Measurements from ENCODE around the gene CCL23. TPM values are rescaled to one million over a fixed set of nuclear protein-coding genes. Genes with fewer than 3 reads are reported as not detected.
"Not testable (repeated sequence)": the region's sequence is repeated elsewhere in the genome, so short reads cannot be mapped to it uniquely, and the experiment has no call there.

Gene CCL23
- total RNA-seq, 1 experiment from 2014 or later = not detected

GRCh38 chr17:36000732-36001109, 17.1 kb downstream of the CCL23 start:
- no TSS peak for BruUV-seq (replicated peaks)
- H3K9me3 Mint-ChIP-seq (ENCODE audit: low read depth, unreplicated experiment) = no peaks in the 10 kb centered on the region
- peaks cover 15% of the 10 kb centered on the region for H3K4me1 Mint-ChIP-seq (ENCODE audit: low read depth, unreplicated experiment)
- no peak for DNase-seq
- no peak overlapping the region for H3K4me3 Mint-ChIP-seq (ENCODE audit: low read depth, unreplicated experiment)
- intact Hi-C loops (cut with micrococcal nuclease; ENCODE audit: unreplicated experiment) = no loop called here
- H3K36me3 Mint-ChIP-seq (ENCODE audit: insufficient read depth, unreplicated experiment) = no peaks in the 10 kb centered on the region
- CTCF ChIA-PET = interaction anchor here (1.0 to 1.3 kb wide), 2 partner anchors 17 to 25 kb away, joined by 3 to 4 read pairs; partner anchors contain the start of gene CCL23
- no peak overlapping the region for H3K27ac Mint-ChIP-seq (ENCODE audit: unreplicated experiment)
- no peak for TF ChIP-seq CTCF (IDR thresholded peaks at IDR 0.05; ENCODE audit: unreplicated experiment)
- peaks cover 16% of the 10 kb centered on the region for H3K27me3 Mint-ChIP-seq (ENCODE audit: unreplicated experiment)

- Mint-ChIP-seq H3K4me3 (ENCODE audit: low read depth, unreplicated experiment) (no peak overlapping the region), H3K27me3 (ENCODE audit: unreplicated experiment) (peaks cover 16% of the 10 kb centered on the region), H3K9me3 (ENCODE audit: low read depth, unreplicated experiment) (no peaks in the 10 kb centered on the region), H3K27ac (ENCODE audit: unreplicated experiment) (no peak overlapping the region), H3K36me3 (ENCODE audit: insufficient read depth, unreplicated experiment) (no peaks in the 10 kb centered on the region), H3K4me1 (ENCODE audit: low read depth, unreplicated experiment) (peaks cover 15% of the 10 kb centered on the region)
- intact Hi-C loops (cut with micrococcal nuclease; ENCODE audit: unreplicated experiment) = no loop called here
- CTCF ChIA-PET = no interaction called here
- no peak for TF ChIP-seq CTCF (IDR thresholded peaks at IDR 0.05; ENCODE audit: unreplicated experiment)
- no TSS peak for BruUV-seq (replicated peaks)
- no peak for DNase-seq
These were observed 19.0 kb downstream of the CCL23 start for GRCh38 chr17:35998756-35999155.

GRCh38 chr17:35998018-35998545, 19.7 kb downstream of the CCL23 start:
- H3K27ac Mint-ChIP-seq (ENCODE audit: unreplicated experiment) = no peak overlapping the region
- no peak for TF ChIP-seq CTCF (IDR thresholded peaks at IDR 0.05; ENCODE audit: unreplicated experiment)
- intact Hi-C loops (cut with micrococcal nuclease; ENCODE audit: unreplicated experiment) = no loop called here

GRCh38 chr17:35995346-35995745, 22.4 kb downstream of the CCL23 start:
- CTCF ChIA-PET = not testable (repeated sequence)

More at GRCh38 chr17:35998018-35998545, 19.7 kb downstream of the CCL23 start:
- no TSS peak for BruUV-seq (replicated peaks)
- Mint-ChIP-seq H3K9me3 (ENCODE audit: low read depth, unreplicated experiment) (no peaks in the 10 kb centered on the region), H3K27me3 (ENCODE audit: unreplicated experiment) (peaks cover 16% of the 10 kb centered on the region), H3K4me3 (ENCODE audit: low read depth, unreplicated experiment) (no peak overlapping the region), H3K4me1 (ENCODE audit: low read depth, unreplicated experiment) (peaks cover 15% of the 10 kb centered on the region), H3K36me3 (ENCODE audit: insufficient read depth, unreplicated experiment) (no peaks in the 10 kb centered on the region)
- CTCF ChIA-PET = no interaction called here
- no peak for DNase-seq

GRCh38 chr17:35991075-35991474, 26.7 kb downstream of the CCL23 start:
- Mint-ChIP-seq H3K27me3 (ENCODE audit: unreplicated experiment) (peaks cover 11% of the 10 kb centered on the region), H3K27ac (ENCODE audit: unreplicated experiment) (no peak overlapping the region), H3K4me3 (ENCODE audit: low read depth, unreplicated experiment) (no peak overlapping the region), H3K36me3 (ENCODE audit: insufficient read depth, unreplicated experiment) (no peaks in the 10 kb centered on the region), H3K4me1 (ENCODE audit: low read depth, unreplicated experiment) (no peaks in the 10 kb centered on the region), H3K9me3 (ENCODE audit: low read depth, unreplicated experiment) (peaks cover 2% of the 10 kb centered on the region)
- TF ChIP-seq CTCF (IDR thresholded peaks at IDR 0.05; ENCODE audit: unreplicated experiment) = no peak
- CTCF ChIA-PET = no interaction called here
- intact Hi-C loops (cut with micrococcal nuclease; ENCODE audit: unreplicated experiment) = no loop called here
- BruUV-seq (replicated peaks) = no TSS peak
- no peak for DNase-seq

More at GRCh38 chr17:35995346-35995745, 22.4 kb downstream of the CCL23 start:
- DNase-seq; H3K9me3 Mint-ChIP-seq (ENCODE audit: low read depth, unreplicated experiment); H3K27ac Mint-ChIP-seq (ENCODE audit: unreplicated experiment); H3K4me1 Mint-ChIP-seq (ENCODE audit: low read depth, unreplicated experiment); H3K4me3 Mint-ChIP-seq (ENCODE audit: low read depth, unreplicated experiment); H3K36me3 Mint-ChIP-seq (ENCODE audit: insufficient read depth, unreplicated experiment); intact Hi-C loops (cut with micrococcal nuclease; ENCODE audit: unreplicated experiment); BruUV-seq (replicated peaks): not testable (repeated sequence)
- H3K27me3 Mint-ChIP-seq (ENCODE audit: unreplicated experiment) = peaks cover 16% of the 10 kb centered on the region
